Neural progenitor cell (in vitro differentiated cells): Measurements from ENCODE around the gene RFX8. TPM values are rescaled to one million over a fixed set of nuclear protein-coding genes. Genes with fewer than 3 reads are reported as not detected.

Experiments used
- DNase-seq: peaks from one replicate; pipeline ENCODE4 v3.0.0-alpha.2; 2016; ENCODE audit warnings: low spot score
- H2AFZ ChIP-seq: fragments of 200-600 bp; sonication (generic); replicated peaks from 2 replicates; pipeline ENCODE4 v1.6.1; 2016; ENCODE audit warnings: antibody characterized with exemption
- H3F3A ChIP-seq: fragments of 200-600 bp; sonication (generic); 2 replicates; pipeline ENCODE4 v1.6.1; 2016; ENCODE audit warnings: antibody characterized with exemption, low read depth
- H3K27ac ChIP-seq: fragments of 200-600 bp; sonication (generic); 2 replicates; pipeline ENCODE4 v1.5.1; 2016; ENCODE audit warnings: mild to moderate bottlenecking
- H3K27me3 ChIP-seq: fragments of 200-600 bp; sonication (generic); 2 replicates; pipeline ENCODE4 v1.6.1; 2016; ENCODE audit warnings: mild to moderate bottlenecking, moderate library complexity
- H3K36me3 ChIP-seq: fragments of 200-600 bp; sonication (generic); 2 replicates; pipeline ENCODE4 v1.5.1; 2016
- H3K4me1 ChIP-seq: fragments of 200-600 bp; sonication (generic); 2 replicates; pipeline ENCODE4 v1.6.1; 2016; ENCODE audit warnings: mixed run types
- H3K4me2 ChIP-seq: fragments of 200-600 bp; sonication (generic); 2 replicates; pipeline ENCODE4 v1.6.1; 2016
- H3K4me3 ChIP-seq: fragments of 200-600 bp; sonication (generic); 2 replicates; pipeline ENCODE4 v1.5.1; 2016
- H3K79me2 ChIP-seq: fragments of 200-600 bp; sonication (generic); 2 replicates; pipeline ENCODE4 v1.6.1; 2016; ENCODE audit warnings: low read depth
- H3K9ac ChIP-seq: fragments of 200-600 bp; sonication (generic); 2 replicates; pipeline ENCODE4 v1.6.1; 2016
- H3K9me3 ChIP-seq: fragments of 200-600 bp; sonication (generic); 2 replicates; pipeline ENCODE4 v1.5.1; 2016; ENCODE audit warnings: low read depth
- H4K20me1 ChIP-seq: fragments of 200-600 bp; sonication (generic); 2 replicates; pipeline ENCODE4 v1.6.1; 2016; ENCODE audit warnings: low read depth
- H3K27ac Mint-ChIP-seq: 3 replicates; pipeline ENCODE4 v1.8.0; 2021; ENCODE audit warnings: mixed read lengths
- H3K27me3 Mint-ChIP-seq: 2 replicates; pipeline ENCODE4 v1.8.0; 2022; ENCODE audit warnings: low read depth, mild to moderate bottlenecking, inconsistent platforms, moderate library complexity, mixed read lengths; ENCODE audit not compliant: insufficient read depth
- H3K36me3 Mint-ChIP-seq: 3 replicates; pipeline ENCODE4 v1.8.0; 2021; ENCODE audit warnings: mixed read lengths
- H3K4me1 Mint-ChIP-seq: 3 replicates; pipeline ENCODE4 v1.8.0; 2021; ENCODE audit warnings: mixed read lengths
- H3K4me3 Mint-ChIP-seq: 3 replicates; pipeline ENCODE4 v1.8.0; 2021; ENCODE audit warnings: mild to moderate bottlenecking, moderate library complexity, mixed read lengths
- H3K9me3 Mint-ChIP-seq: 3 replicates; pipeline ENCODE4 v1.8.0; 2020; ENCODE audit warnings: mixed read lengths
- EZH2 ChIP-seq: fragments of 200-600 bp; sonication (generic); IDR thresholded peaks from 2 replicates; pipeline ENCODE4 v1.6.1; 2017; ENCODE audit warnings: antibody characterized with exemption, mild to moderate bottlenecking, moderate library complexity
- EZH2phosphoT487 ChIP-seq: fragments of 200-600 bp; sonication (generic); IDR thresholded peaks from 2 replicates; pipeline ENCODE4 v1.6.1; 2017; ENCODE audit warnings: antibody characterized with exemption
- total RNA-seq: library from RNA; depleted of rRNA; stranded (reverse); fragments of >200 nt; gene quantifications from 2 replicates; pipeline ENCODE4 v1.2.3, GENCODE V29; 2015; ENCODE audit warnings: low replicate concordance
- TF ChIP-seq, protein P1 (sequence below): fragments of 200-600 bp; sonication (generic); IDR thresholded peaks from 2 replicates; pipeline ENCODE4 v1.5.1; 2017; ENCODE audit warnings: antibody characterized with exemption, mild to moderate bottlenecking

Gene RFX8
- total RNA-seq, 1 donor from 2014 or later: 0.37 TPM

DNA sequence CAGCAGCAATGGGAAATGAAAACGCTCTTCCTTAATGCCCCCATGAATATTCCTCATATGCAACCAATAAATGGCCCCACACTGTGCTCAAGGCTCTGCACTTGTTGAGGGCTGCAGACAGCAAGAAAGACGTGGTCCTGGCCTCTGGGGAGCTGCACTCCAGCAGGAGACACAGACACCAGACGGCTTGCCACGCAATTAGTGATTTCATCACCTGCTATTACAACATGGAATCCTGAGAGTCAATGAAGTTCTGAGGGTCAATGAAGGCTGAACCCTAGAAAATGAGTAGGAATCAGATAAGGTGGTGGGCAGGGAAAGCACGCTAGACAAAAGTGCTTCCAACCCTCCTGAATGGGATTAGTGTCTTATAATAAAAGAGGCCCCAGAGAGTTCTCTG is 106.5 kb downstream of the RFX8 start:
- no peaks in the 10 kb centered on the region for H3K9me3 ChIP-seq
- TF ChIP-seq, protein P1, sequence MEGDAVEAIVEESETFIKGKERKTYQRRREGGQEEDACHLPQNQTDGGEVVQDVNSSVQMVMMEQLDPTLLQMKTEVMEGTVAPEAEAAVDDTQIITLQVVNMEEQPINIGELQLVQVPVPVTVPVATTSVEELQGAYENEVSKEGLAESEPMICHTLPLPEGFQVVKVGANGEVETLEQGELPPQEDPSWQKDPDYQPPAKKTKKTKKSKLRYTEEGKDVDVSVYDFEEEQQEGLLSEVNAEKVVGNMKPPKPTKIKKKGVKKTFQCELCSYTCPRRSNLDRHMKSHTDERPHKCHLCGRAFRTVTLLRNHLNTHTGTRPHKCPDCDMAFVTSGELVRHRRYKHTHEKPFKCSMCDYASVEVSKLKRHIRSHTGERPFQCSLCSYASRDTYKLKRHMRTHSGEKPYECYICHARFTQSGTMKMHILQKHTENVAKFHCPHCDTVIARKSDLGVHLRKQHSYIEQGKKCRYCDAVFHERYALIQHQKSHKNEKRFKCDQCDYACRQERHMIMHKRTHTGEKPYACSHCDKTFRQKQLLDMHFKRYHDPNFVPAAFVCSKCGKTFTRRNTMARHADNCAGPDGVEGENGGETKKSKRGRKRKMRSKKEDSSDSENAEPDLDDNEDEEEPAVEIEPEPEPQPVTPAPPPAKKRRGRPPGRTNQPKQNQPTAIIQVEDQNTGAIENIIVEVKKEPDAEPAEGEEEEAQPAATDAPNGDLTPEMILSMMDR: no peak
- TF ChIP-seq EZH2: no peak
- no peak for TF ChIP-seq EZH2phosphoT487
- no peak overlapping the region for H3K27ac Mint-ChIP-seq
- no peaks in the 10 kb centered on the region for H3K27me3 ChIP-seq
- no peaks in the 10 kb centered on the region for H3F3A ChIP-seq
- H3K36me3 Mint-ChIP-seq: no peaks in the 10 kb centered on the region
- peaks cover 7% of the 10 kb centered on the region for H3K4me1 Mint-ChIP-seq
- H4K20me1 ChIP-seq: no peaks in the 10 kb centered on the region
- no peak overlapping the region for H3K4me3 Mint-ChIP-seq
- H3K9me3 Mint-ChIP-seq: peaks cover 4% of the 10 kb centered on the region
- H3K4me3 ChIP-seq: no peak overlapping the region
- H3K79me2 ChIP-seq: no peaks in the 10 kb centered on the region
- no peak overlapping the region for H2AFZ ChIP-seq
- H3K36me3 ChIP-seq: no peaks in the 10 kb centered on the region
- H3K9ac ChIP-seq: no peak overlapping the region
- peaks cover 4% of the 10 kb centered on the region for H3K27me3 Mint-ChIP-seq
- H3K4me2 ChIP-seq: no peak overlapping the region
- no peak for DNase-seq
- H3K27ac ChIP-seq: no peak overlapping the region
- H3K4me1 ChIP-seq: peaks cover 8% of the 10 kb centered on the region

DNA sequence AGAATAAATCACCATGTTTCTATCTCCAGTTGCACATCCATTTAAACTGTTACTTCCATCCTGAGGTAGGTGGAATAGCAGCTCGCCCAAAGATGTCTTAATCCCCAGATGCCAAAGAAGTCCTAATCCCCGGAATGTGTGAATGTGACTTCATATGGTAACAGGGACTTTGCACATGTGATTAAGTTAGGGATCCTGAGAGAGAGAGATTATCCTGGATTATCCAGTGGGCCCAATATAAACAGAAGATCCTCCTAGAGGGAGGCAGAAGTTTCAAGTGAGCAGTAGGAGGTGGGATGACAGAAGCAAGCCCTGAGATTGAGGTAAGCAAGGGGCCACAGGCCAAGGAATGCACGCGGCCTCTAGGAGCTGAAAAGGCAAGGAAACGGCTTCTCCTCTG is 107.4 kb downstream of the RFX8 start:
- H2AFZ ChIP-seq: no peak overlapping the region
- TF ChIP-seq, protein P1: no peak
- TF ChIP-seq EZH2phosphoT487 (no peak), EZH2 (no peak)
- H4K20me1 ChIP-seq: no peaks in the 10 kb centered on the region
- no peak overlapping the region for H3K9ac ChIP-seq
- no peak for DNase-seq
- Mint-ChIP-seq H3K27ac (no peak overlapping the region), H3K9me3 (peaks cover 2% of the 10 kb centered on the region), H3K4me3 (no peak overlapping the region), H3K4me1 (peaks cover 7% of the 10 kb centered on the region), H3K36me3 (no peaks in the 10 kb centered on the region), H3K27me3 (peaks cover 4% of the 10 kb centered on the region)
- no peak overlapping the region for H3K4me2 ChIP-seq
- H3K36me3 ChIP-seq: no peaks in the 10 kb centered on the region
- H3K79me2 ChIP-seq: no peaks in the 10 kb centered on the region
- H3K27me3 ChIP-seq: no peaks in the 10 kb centered on the region
- peaks cover 8% of the 10 kb centered on the region for H3K4me1 ChIP-seq
- no peaks in the 10 kb centered on the region for H3K9me3 ChIP-seq
- no peaks in the 10 kb centered on the region for H3F3A ChIP-seq
- H3K27ac ChIP-seq: no peak overlapping the region
- no peak overlapping the region for H3K4me3 ChIP-seq

DNA sequence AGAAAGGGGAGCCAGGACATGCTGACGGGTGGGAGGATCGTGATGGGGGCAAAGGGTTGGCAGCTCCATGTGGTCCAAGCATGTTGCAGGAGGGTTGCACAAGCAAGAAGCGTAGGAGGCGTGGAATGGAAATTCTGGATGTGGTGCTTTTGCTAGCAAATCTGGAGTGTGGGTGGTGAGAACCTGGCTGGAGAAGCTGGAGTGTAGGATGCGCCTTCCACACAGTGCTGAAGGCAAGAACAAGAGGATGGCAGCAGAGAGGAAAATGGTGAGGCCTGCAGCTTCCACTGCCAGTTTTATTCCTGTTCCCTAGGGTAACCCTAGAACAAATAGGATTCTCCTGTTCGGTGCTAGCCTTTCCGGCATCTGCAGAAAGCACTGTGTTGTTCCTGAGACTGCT is 110.0 kb downstream of the RFX8 start:
- H3K9me3 Mint-ChIP-seq: peaks cover 2% of the 10 kb centered on the region
- no peak overlapping the region for H2AFZ ChIP-seq
- no peak overlapping the region for H3K27ac Mint-ChIP-seq
- H3K79me2 ChIP-seq: no peaks in the 10 kb centered on the region
- no peaks in the 10 kb centered on the region for H3K27me3 ChIP-seq
- peaks cover 10% of the 10 kb centered on the region for H3K4me1 ChIP-seq
- H3F3A ChIP-seq: no peaks in the 10 kb centered on the region
- H3K4me3 Mint-ChIP-seq: no peak overlapping the region
- H3K36me3 ChIP-seq: no peaks in the 10 kb centered on the region
- H3K4me3 ChIP-seq: no peak overlapping the region
- no peaks in the 10 kb centered on the region for H3K36me3 Mint-ChIP-seq
- H4K20me1 ChIP-seq: no peaks in the 10 kb centered on the region
- peaks cover 4% of the 10 kb centered on the region for H3K4me1 Mint-ChIP-seq
- H3K27me3 Mint-ChIP-seq: peaks cover 7% of the 10 kb centered on the region
- H3K27ac ChIP-seq: no peak overlapping the region
- H3K9me3 ChIP-seq: no peaks in the 10 kb centered on the region
- no peak overlapping the region for H3K9ac ChIP-seq
- no peak for DNase-seq
- no peak overlapping the region for H3K4me2 ChIP-seq
- no peak for TF ChIP-seq EZH2phosphoT487
- no peak for TF ChIP-seq EZH2
- TF ChIP-seq, protein P1: no peak
